H1 (cell line): Measurements from ENCODE around the gene FOXE1. TPM values are rescaled to one million over a fixed set of nuclear protein-coding genes. Genes with fewer than 3 reads are reported as not detected.

Experiments
- EZH2 ChIP-seq: fragments of 200-600 bp; sonication (generic); IDR thresholded peaks from 2 replicates; pipeline ENCODE4 v1.7.1; 2012; ENCODE audit warnings: low read depth, mild to moderate bottlenecking, moderate library complexity, low read length, inconsistent platforms; ENCODE audit not compliant: severe bottlenecking
- HDAC2 ChIP-seq, 2 experiments: fragments of 300-600 bp in 1 of 2; sonication (generic) in 1 of 2; IDR thresholded peaks; 2 replicates each; pipeline ENCODE4 v1.6.1; 2011 to 2012; ENCODE audit warnings: low read depth in 2 of 2, low read length in 2 of 2, mild to moderate bottlenecking in 2 of 2, moderate library complexity in 2 of 2, borderline replicate concordance in 1 of 2, inconsistent platforms in 1 of 2
- KDM4A ChIP-seq: IDR thresholded peaks from one replicate; pipeline ENCODE4 v1.7.1; 2012; ENCODE audit warnings: low read depth, mild to moderate bottlenecking, moderate library complexity, low read length, inconsistent platforms; ENCODE audit not compliant: severe bottlenecking
- TEAD4 ChIP-seq: IDR thresholded peaks from 2 replicates; pipeline ENCODE4 v1.6.1; 2012; ENCODE audit warnings: low read depth, low read length, inconsistent platforms, mixed read lengths
- polyA plus RNA-seq, 7 experiments: library from polyadenylated mRNA; depleted of rRNA in 3 of 7; stranded (reverse) in 5 of 7; unstranded in 2 of 7; fragments of >200 nt in 5 of 7; fragments of 200-250 nt in 2 of 7; gene quantifications; 1 replicate in 5 of 7; 2 replicates in 1 of 7; 4 replicates in 1 of 7; pipeline versions ENCODE4 v1.2.1 to v1.2.3, GENCODE V29; 2011 to 2013; ENCODE audit warnings: missing spikeins in 2 of 7, mixed read lengths in 2 of 7
- total RNA-seq: library from RNA; stranded (reverse); fragmentation: NEBNext Ultra II Directional; extraction: Animal tissue kit (Norgen Biotek cat#: 25700); gene quantifications from 2 replicates; pipeline ENCODE4 v1.2.1, GENCODE V29; 2021
- TF ChIP-seq, protein P1 (sequence below), 3 experiments: IDR thresholded peaks; 1 replicate in 2 of 3; 2 replicates in 1 of 3; pipeline versions ENCODE4 v1.5.1 to v1.6.1; 2011; ENCODE audit warnings: low read length in 3 of 3, mild to moderate bottlenecking in 3 of 3, inconsistent platforms in 2 of 3, low read depth in 1 of 3, moderate library complexity in 1 of 3; ENCODE audit not compliant: insufficient read depth in 1 of 3; ENCODE audit errors: control extremely low read depth in 1 of 3

FOXE1 gene
- total and polyA plus RNA-seq, 2 of the 8 experiments (the other 6 are each of a cell fraction or from before 2014, with no cell fraction given): 0.03 TPM; not detected in 1

- TF ChIP-seq, protein P1, sequence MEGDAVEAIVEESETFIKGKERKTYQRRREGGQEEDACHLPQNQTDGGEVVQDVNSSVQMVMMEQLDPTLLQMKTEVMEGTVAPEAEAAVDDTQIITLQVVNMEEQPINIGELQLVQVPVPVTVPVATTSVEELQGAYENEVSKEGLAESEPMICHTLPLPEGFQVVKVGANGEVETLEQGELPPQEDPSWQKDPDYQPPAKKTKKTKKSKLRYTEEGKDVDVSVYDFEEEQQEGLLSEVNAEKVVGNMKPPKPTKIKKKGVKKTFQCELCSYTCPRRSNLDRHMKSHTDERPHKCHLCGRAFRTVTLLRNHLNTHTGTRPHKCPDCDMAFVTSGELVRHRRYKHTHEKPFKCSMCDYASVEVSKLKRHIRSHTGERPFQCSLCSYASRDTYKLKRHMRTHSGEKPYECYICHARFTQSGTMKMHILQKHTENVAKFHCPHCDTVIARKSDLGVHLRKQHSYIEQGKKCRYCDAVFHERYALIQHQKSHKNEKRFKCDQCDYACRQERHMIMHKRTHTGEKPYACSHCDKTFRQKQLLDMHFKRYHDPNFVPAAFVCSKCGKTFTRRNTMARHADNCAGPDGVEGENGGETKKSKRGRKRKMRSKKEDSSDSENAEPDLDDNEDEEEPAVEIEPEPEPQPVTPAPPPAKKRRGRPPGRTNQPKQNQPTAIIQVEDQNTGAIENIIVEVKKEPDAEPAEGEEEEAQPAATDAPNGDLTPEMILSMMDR (IDR thresholded peaks at IDR 0.05; ENCODE audit: control extremely low read depth in 1 of 3, insufficient read depth in 1 of 3, low read depth in 1 of 3, low read length in 3 of 3): no peak
- TF ChIP-seq EZH2 (peak; percentile 68), KDM4A (no peak), HDAC2 (IDR thresholded peaks at IDR 0.05; ENCODE audit: borderline replicate concordance in 1 of 2, low read depth in 2 of 2, low read length in 2 of 2) (no peak), TEAD4 (no peak)
- TF ChIP-seq, all 59 proteins: peak for 4
Observed at GRCh38 chr9:97855486-97855875, 2.5 kb downstream of the FOXE1 start (continued).
